Non-pigmented ciliary epithelial cell (primary cell): ENCODE data around the gene SYNDIG1.

Experiments
- DNase-seq: peaks from one replicate; pipeline ENCODE4 v3.0.0-alpha.2; 2010; ENCODE audit warnings: low read depth

The SYNDIG1 gene

DNA sequence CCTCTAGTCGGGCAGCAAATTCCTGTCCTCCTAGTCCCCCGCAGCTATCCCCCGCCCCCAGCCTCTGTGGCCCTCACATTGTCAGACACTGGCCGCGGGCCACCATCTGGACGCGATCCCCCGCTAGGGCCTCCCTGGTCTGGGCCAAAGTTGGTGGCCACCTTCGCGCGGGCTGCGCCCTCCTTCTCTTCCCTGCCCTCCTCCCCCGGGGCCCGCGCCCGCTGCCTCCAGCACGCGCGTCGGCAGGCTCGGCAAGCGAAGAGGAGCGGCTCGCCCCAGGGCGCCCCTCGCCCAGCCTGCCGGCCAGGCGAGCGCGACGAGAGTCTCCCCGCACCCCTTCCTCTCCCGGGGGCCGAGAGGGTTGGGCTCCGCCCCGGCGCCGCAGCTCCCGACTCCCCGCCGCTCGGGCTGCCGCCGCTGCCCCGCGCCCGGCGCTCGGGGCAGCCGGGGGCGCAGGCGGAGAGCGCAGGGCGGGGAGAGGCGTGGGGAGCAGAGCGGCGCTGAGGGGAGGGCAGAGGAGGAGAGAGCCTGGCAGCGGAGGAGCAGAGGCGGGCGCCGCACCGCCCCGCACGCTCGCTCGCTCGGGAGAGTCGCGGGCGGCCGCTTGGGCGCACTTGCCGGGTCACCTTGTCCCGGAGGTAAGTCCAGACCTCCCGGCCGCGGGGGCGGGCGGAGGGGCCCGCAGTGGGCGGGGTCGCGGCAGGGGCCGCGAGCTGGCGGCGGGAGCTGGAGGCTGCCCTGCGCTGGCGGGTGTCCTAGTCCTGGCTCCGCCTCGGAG, at the start of gene SYNDIG1:
SYNDIG1 (plus strand) TSS at position 514 of the 778 bp plus-strand sequence. CDS start 73,469 bp downstream, outside the sequence.
- no peak for DNase-seq

DNA sequence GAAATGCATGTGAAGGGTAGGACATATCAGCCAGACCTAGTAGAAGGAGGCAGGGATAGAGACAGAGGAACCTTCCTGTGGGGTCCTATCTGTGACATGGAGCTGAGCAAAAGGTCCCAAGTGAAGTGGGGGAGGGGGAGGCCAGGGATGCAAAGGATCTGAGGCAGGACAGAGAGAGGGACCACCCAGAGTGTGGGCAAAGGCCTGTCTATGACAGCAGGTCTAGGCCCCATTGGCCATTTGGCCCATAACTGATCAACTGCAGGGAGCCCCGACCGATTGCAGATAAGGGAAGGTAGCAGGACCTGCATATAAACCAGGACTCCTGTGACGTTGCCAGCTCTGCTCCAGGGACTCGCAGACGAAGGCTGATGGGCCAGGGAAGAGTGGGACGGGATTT, 49.6 kb upstream of the SYNDIG1 start:
- no peak for DNase-seq

DNA sequence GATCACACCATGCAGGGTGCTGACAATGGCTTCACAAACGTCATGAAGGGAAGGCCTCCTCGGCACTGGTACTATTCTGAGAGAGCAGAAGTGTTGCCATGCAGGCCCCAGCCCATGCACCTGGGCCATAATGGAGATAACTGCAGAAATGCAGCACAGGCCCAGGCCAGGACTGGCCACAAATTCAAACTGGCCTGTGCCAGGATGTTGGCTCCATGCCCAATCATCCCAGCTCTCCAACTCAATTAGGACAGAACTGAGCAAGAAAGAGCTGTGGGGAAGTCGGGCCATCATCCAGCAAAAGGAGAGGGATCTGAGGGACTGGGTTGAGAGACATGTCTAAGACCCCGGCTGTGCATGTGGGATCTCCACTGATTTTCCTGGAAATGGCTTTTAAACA, 48.9 kb upstream of the SYNDIG1 start:
- no peak for DNase-seq

DNA sequence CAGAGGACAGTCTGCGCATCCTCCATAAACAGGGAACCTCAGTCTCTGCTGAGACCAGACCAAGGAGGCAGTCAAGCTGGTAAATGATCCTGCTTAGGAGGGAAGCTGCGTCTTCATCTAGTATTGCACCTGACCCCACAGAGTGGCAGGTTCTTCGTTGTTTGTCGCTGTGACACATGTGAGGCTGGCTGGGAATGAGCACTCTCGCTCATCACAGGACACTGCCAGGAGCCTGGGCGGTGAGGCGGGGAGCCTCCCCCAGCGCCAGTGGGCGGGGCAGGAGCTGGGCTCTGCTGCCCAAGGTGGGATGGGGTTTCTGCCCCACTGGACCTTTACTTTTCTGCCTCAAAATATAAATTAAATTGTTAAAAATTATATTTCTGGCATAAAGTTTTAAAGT, 48.4 kb upstream of the SYNDIG1 start:
- DNase-seq = no peak

DNA sequence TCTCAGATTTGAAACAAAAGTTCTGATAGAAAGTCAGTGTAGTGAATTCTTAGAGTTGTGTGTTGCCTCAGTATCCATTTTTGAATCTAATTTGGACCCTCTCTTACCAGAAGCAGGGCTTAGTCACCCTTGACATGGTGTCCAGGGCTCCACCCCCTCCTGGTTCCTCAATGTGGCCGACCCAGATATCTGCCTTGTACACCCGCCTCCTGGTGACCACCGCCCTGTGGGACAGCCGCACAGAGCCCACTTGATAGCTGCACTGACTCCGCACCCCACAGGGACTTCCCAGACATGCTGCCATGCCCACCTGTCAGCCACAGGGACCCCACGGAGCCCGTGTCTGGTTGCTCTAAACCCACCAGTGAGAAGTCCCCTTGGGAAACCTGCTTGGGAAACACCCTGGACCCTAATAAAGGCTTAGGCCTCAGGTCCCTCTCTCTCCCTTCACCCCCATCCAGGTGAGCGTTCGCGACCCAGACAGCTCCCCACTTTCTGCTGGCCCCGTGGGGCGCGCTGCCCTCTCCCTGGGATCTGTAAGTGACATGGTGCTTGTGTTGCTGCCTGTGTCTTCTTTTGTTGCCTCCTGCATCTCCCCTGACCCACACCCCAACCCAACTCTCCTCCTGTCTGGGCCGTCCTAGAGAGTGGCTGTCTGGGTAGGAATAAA, 47.2 kb upstream of the SYNDIG1 start:
- DNase-seq = no peak

DNA sequence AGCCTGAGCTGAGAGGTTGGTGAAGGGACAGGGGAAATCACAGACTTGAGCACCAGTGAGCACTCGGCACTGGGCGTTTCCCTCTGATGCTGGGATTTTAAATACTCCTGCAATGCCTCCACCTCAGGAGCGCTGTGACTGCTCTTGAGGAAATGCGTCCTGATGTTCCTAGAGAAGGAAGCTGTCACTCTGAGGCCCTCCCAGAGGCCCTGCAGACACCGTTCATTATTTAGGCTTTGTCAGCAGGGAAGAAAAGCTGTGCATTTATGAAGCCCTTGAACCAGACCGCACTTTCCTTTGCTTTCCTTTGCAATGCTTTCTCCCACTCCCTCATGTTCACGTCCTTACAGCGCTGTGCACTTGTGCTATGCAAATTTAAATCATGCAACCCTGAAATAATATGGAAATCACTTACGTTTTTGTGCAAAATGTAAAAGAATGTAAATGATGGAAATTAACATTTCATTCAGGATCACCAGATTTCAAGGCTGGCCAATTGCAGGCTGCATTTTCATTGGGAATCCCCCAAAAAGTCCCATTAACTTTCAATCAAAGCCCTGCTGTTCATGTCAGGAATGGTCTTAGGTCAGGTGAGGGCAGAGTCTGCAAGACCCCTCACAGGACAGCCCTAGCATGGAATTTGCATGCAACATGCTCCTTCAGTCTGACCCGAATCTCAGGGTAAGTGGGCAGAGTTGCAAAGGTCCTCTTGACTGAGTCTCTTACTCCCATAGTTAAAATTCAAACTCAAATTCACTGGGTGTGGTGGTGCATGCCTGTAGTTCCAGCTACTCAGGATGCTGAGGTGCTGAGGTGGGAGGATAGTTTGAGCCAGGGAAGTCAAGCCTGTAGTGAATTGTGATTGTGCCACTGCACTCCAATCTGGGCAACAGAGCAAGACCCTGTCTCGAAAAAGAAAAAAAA, 45.8 kb upstream of the SYNDIG1 start:
- no peak for DNase-seq

DNA sequence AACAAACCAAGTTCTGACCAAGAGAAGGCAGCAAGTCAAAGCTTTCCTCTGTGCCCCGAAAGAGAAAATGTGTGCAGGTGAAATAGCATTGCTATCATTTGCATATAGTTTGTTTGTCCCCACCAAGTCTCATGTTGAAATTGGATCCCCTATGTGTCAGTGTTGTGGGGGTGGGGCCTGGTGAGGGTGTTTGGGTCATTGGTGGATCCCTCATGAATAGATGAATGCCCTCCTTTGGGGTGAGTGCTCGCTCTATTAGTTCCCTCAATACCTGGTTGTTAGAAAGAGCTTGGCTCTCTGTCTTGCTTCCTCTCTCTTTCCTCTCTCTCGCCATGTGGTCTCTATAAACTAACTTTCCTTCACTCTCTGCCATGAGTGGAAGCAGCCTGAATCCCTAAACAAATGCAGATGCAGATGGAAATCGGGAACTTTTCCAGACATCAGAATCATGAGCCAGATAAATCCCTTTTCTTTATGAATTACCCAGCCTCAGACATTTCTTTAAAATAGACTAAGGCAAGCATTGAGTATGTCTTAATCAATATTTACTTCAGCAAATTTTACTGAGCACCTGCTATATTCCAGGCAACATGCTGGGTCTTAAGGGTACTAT, 43.8 kb upstream of the SYNDIG1 start:
- DNase-seq = no peak

DNA sequence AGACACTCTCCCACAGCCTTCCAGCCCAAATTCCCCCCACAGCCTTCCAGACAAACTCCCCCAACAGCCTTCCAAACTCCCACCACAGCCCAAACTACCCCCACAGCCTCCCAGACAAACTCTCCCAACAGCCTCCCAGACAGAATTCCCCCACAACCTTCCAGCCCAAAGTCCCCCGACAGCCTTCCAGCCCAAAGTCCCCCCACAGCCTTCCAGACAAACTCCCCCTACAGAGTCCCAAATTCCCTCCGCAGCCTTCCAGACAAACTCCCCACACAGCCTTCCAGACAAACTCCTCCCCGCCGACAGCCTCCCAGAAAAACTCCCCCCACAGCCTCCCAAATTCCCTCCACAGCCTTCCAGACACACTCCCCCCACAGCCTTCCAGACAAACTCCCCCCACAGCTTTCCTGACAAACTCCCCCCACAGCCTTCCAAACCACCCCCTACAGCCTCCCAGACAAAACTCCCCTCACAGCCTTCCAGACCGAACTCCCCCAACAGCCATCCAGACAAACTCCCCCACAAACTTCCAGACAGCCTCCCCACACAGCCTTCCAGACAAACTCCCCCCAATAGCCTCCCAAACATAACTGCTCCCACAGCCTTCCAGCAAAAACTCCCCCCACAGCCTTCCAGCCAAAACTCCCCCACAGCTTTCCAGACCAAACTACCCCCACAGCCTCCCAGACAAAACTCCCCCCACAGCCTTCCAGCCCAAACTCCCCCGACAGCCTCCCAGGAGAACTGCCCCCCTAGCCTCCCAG, 38.0 kb upstream of the SYNDIG1 start:
- no peak for DNase-seq

DNA sequence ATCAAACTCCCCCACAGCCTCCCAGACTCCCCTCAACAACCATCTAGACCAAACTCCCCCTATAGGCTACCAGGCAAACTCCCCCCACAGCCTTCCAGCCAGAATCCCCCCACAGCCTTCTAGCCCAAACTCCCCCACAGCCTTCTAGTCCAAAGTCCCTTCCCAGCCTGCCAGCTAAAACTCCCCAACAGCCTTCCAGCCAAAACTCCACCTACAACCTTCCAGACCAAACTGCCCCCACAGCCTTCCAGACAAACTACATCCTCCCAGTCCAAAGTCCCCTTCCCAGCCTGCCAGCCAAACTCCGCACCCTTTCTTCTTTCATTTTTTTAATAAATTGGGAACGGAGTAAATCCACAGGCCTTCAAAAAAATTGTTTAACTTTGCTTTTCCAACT, 37.4 kb upstream of the SYNDIG1 start:
- DNase-seq = no peak

DNA sequence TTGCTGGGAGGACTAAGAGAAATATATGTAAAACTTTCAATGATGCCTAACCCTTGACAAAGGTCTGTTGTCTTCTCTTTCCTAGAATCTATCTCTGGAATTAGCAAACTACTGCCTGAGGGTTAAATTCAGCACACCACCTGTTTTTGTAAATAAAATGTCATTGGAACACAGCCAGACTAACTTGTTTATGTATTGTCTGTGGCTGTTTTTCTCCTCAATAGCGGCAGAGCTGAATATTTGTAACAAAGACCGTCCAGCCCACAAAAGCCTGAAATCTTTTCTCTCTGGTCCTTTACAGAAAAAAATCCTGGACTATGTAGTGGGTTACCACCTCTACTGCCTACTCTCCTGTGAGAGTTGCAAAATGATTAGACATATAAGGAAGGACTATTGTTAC, 33.3 kb upstream of the SYNDIG1 start:
- no peak for DNase-seq

DNA sequence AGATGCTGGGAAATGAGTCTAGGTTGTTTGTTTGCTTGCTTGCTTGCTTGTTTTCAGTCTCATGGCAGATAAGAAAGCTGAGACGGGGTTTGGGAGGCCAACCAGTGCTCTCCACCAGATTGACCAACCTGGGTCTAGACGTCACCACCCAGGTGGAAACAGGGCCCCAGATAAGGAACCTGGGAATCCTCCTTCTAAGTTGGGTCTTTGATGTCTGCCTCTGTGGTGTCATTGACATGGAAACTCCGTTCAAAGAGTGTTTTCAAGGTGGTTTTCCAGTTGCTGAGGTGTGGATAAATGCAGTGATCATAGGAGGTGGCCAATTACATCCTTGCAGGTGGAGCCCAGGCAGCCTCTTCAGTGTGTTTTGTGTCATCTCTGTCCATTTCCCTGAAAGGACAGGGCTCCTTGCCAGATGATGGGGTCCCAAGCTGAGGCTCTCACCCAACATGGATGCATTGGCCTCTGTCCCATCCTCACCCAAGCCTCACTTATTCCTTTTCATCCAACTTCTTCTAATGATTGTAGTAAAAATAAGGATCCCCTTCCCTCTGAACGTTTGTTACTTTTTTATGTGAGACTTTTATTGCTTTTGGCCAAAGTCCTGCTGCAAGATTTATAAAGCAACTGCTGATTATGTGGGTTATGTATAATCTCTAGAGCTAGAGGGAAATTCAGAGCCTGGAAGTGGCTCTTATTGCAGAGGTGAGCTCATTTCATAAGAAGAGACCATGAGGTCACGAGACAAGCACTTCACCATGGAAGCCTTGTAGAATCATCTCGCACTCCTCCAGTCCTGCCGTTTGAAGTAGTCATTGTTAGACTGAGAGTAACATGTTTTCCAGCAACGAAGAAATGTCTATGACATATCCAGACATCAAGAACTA, 32.0 kb upstream of the SYNDIG1 start:
- no peak for DNase-seq

DNA sequence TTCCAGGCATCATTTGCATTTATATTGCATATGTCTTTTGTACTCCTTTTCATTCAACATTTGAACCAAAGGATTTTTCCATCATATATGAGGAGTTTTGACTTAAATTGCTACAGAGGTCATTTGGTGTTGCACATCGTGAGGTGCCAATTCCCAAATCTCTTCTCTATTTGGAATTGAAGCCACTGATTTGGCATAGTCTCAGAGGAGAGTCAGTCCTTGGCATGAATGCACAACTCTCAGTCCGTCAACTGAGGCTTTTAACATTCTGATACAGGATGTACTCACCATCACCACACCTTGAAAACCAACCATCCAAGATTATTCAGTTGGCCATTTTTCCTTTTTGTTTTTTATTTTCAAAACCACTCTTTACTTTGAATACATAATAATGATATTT, 31.1 kb upstream of the SYNDIG1 start:
- no peak for DNase-seq

DNA sequence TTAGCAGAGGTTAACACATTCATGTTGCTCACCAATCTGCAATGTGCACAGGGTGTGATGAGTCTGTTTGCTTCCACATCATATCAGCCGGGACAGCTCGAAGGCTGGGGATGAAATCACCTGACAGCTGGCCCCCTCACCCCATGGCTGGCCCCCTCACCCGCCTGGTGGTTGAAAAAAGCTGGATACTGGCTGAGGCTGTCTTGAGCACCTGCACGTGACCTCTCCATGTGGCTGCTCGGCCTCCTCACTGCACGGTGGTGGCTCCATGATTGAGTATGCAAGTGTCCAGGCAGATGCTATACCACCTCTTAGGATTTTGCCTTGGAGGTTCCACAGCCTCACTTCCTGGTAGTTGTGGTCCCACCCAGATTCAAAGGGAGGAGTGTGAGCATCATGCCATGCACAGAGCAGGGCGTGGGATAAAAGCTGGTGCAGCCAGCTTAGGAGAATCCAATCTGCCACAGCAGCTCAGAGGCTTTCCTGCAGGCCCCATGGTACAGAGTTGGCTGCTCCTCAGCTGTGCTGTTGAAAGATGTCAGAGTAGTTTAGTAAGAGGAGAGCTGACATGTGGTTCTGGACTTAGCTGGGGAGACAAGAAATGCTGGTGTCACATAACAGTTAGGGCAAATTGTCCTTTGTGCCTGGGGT, 29.6 kb upstream of the SYNDIG1 start:
- DNase-seq = no peak

DNA sequence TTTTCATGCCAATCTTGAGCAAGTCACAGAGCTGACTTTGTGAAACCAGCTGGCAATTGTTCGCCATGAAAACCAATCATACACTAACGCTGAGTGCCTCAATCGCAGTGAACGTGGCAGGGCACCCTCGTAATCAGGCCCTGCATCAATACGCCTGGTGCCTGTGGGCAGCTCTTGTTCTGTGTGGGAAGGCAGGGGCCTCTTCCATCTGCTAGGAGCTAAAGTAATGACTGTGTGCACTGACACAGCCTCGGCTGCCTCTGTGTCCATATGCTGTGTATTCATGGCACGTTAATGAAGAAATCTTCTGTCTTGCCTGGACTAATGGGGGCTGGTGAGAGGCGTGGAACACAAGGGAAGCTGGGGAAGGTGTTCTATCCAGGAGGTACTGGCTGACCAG, 27.8 kb upstream of the SYNDIG1 start:
- no peak for DNase-seq

DNA sequence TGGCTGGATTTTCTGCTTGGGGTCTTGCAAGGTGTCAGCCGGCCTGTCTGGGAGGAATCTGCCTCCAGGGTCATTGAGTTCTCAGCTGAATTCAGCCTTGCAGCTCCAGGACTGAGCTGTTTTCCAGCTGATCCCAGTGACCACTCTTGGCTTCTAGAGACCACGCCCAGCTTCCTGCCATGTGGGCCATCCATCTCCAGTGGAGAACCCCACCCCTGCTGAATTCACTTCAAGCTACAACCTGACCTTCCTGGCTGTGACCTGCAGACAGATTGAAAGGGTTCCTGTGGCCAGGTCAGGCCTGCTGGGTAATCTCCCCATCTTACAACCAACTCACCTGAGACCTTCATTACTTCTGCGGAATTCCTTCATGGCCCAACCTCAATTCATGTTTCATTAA, 26.5 kb upstream of the SYNDIG1 start:
- DNase-seq = no peak

DNA sequence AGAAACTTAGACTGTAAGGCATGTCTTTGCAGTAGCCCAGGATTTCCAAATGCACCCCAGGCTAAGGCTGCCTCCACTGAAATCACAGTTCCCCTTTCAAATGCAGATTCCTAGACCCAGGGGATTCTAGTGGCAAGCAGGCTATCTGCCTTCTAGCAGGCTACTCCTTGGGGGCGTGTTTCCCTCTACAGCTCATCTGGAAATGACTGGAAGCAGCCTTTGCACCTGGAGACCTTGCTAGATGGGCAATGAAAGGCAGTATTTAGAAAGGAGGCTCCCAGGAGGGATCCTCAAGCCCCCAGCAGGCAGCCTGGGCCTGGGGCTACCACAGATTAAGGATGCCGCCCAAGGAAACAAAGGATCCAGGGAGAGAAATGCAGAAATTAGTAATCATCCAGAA, 26.0 kb upstream of the SYNDIG1 start:
- no peak for DNase-seq

DNA sequence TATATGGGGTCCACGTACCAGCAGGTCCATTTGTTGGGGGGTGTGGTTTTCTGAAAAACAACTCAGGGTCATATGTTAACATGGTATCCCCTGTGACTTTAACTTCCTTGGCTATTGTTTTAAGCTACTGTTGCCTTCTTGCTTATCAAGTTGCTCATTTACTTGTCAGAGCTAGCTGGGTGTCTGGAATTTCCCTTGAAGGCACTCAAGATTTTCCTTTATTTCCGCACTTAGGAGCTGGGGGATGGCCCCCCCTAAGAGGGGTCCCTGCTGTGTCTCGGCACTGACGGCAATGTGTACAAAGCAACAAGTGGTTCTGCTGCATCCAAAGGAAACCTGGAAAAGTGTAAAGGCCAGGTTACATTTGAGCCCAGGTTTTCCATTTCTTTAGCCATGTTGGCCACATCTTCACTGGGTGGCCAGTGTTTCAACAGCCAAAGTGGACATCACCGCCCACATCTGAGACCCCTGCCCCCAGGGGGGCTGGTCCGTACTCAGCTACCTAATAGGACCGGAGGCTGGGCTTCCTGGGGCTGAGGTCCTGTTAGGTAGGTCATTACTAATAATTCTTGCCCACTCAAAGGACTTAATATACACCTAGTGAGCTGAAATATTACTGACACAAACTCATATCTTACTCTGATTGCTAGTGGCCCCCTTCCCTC, 24.8 kb upstream of the SYNDIG1 start:
- no peak for DNase-seq

DNA sequence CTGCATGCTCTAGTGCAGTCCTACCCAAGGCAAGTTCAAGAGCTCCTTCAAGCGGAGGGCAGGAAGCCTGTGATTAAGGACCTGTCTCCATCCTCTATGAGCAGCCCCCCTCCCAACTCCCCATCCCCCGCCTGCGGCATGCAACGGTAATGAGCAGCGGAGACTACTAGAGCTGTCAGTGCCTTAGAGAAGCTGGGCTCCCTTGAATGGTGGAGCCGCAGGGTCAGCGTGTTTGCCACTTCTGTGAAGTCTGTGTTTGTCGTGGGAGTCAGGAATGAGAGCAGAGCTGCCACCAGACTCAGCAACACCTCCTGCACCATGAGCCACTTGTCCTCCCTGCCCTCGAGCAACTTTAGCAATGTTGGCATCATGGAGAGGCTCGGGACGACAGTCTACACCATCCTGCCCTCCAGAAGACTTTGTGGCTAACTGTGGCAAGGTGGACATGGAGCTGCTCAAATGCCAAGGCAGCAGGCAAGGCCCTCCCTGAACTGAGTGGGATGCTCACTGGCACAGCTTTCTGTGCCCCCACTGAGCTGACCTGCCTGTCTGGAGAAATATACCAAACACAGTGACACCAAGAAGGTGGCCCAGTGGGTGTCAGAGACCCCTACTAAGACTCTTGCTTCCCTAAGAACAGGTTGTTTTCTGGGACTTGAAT, 23.8 kb upstream of the SYNDIG1 start:
- DNase-seq = no peak

DNA sequence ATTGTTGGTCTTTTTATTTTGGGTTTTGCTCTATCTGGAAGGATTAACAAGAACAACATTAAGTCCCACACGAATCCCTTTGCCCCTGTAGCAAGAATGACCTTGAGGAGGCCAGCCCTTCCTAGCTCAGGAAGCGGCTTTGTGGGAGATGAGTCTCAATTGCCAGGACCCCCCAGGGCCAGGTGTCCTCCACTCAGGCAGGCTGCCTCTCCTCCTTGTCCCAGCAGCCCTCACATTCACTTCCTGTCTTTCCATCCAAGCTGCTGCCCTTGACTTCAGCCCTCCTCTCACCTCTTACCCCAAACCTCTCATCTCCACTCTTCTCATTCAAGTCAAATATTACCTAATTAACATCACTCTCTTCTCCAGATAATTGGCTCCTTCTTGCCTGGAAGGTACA, 22.6 kb upstream of the SYNDIG1 start:
- DNase-seq = no peak
